GM10847 (cell line): ENCODE measurements around the gene MRPL34.
A peak's percentile ranks its signal among the peaks of the same experiment; 100 is the strongest.

Experiments
- POLR2A ChIP-seq: IDR thresholded peaks from 2 replicates; pipeline ENCODE4 v1.6.1; 2011; ENCODE audit not compliant: insufficient read length; ENCODE audit errors: extremely low read depth

The MRPL34 gene

GRCh38 chr19:17303167-17303939 lies 2.3 kb upstream of the MRPL34 start, which contains the start of gene ABHD8:
ABHD8 (minus strand) TSS chr19:17303425; CDS start chr19:17301616, 1,809 bp downstream.
- no peak for TF ChIP-seq POLR2A

GRCh38 chr19:17303940-17304267 lies 1.8 kb upstream of the MRPL34 start:
- no peak for TF ChIP-seq POLR2A

- no peak for TF ChIP-seq POLR2A
Measured at GRCh38 chr19:17304386-17305215, 1.1 kb upstream of the MRPL34 start.

GRCh38 chr19:17305216-17305516 lies 506 bp upstream of the MRPL34 start:
- TF ChIP-seq POLR2A: no peak

- no peak for TF ChIP-seq POLR2A
Measured at GRCh38 chr19:17306285-17306714, 628 bp downstream of the MRPL34 start.

- TF ChIP-seq POLR2A: no peak
Measured at GRCh38 chr19:17307876-17308377, 2.3 kb downstream of the MRPL34 start.

GRCh38 chr19:17309198-17309964 lies 3.7 kb downstream of the MRPL34 start, which contains the start of gene DDA1:
DDA1 (plus strand) TSS chr19:17309563; CDS start chr19:17309655, 92 bp downstream.
- peak; percentile 48 for TF ChIP-seq POLR2A

GRCh38 chr19:17309965-17310461 lies 4.3 kb downstream of the MRPL34 start:
- TF ChIP-seq POLR2A: no peak

GRCh38 chr19:17311455-17312188 lies 6.0 kb downstream of the MRPL34 start:
- no peak for TF ChIP-seq POLR2A

GRCh38 chr19:17312189-17313113 lies 6.8 kb downstream of the MRPL34 start:
- TF ChIP-seq POLR2A: no peak

- no peak for TF ChIP-seq POLR2A
Measured at GRCh38 chr19:17314007-17314593, 8.4 kb downstream of the MRPL34 start.

- TF ChIP-seq POLR2A: no peak
Measured at GRCh38 chr19:17318966-17319365, 13.3 kb downstream of the MRPL34 start.
